DMS 273 treated with DMSO at 0.1 percent for 48 hours (cell line): Measurements from ENCODE around the gene CA7.

Experiments used
- DNase-seq: peaks from one replicate; lab custom pipeline; 2025; lab: John Stamatoyannopoulos, UW

Gene CA7

GRCh38 chr16:66898933-66899309, 54.7 kb downstream of the CA7 start:
- no peak for DNase-seq

GRCh38 chr16:66899310-66899944, 55.2 kb downstream of the CA7 start:
- no peak for DNase-seq

- DNase-seq, result no peak
Observed at GRCh38 chr16:66899945-66900710, 55.9 kb downstream of the CA7 start.

GRCh38 chr16:66900721-66901441, 56.7 kb downstream of the CA7 start:
- DNase-seq, result no peak

GRCh38 chr16:66901626-66902025, 57.4 kb downstream of the CA7 start:
- DNase-seq, result no peak

GRCh38 chr16:66902648-66903543, 58.7 kb downstream of the CA7 start:
- DNase-seq, result no peak
